Measurements from ENCODE around the gene ATCAY.

DNA sequence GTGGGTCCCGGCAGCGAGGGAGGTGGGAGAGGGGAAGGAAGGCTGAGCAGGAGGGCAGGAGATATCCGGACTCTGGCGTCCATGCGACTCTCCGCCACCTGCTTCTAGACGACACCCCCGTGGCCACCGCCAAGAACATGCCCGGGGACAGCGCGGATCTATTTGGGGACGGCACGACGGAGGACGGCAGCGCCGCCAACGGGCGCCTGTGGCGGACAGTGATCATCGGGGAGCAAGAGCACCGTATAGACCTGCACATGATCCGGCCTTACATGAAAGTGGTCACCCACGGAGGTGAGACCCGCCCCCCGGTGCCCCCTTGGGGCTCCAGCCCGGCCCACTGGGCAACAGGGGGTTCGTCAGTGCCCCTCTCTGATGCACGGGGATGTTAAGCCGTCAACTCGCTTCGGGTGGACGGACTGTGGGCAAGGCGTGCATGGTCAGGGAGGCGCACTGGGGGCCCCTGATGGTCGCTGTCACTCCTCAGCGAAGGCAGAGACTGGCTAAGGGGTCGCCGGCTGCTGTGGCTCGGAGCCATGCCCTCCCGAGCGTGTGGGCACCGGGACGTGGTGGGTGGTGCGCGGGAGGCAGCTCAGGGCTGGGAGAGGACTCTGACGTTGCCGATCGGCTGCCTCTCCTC is 27.3 kb downstream of the ATCAY start:
- TF ChIP-seq CTCF (IDR thresholded peaks at IDR 0.05) (no peak), POLR2A (IDR thresholded peaks at IDR 0.05) (no peak)

Measured in esophagus squamous epithelium (tissue), 4 donors.